ENCODE measurements around the gene PDCD2. TPM values are rescaled to one million over a fixed set of nuclear protein-coding genes. Genes with fewer than 3 reads are reported as not detected.
A peak's percentile ranks its signal among the peaks of the same experiment; 100 is the strongest.
"Not testable (repeated sequence)": the region's sequence is repeated elsewhere in the genome, so short reads cannot be mapped to it uniquely, and the experiment has no call there.

Gene PDCD2
- total RNA-seq (10 to 100 TPM; 75.2 to 78.2 TPM), polyA plus RNA-seq (100 to 1,000 TPM; 127 to 132 TPM)

GRCh38 chr6:170584181-170584953, at the start of gene PDCD2:
TSS of gene PDCD2 (minus strand) at chr6:170584637. CDS start at chr6:170584581, 56 bp downstream.
- Mint-ChIP-seq H3K4me3 (peak within 1 kb of the TSS; percentile 96 to 98 (median 97)), H3K36me3 (peaks cover 20 to 46% of the 10 kb centered on the region in 2 donors), H3K4me1 (peaks cover 18 to 46% (median 33%) of the 10 kb centered on the region in 4 donors), H3K27ac (peak within 1 kb of the TSS; percentile 96 to 99 (median 98)), H3K27me3 (peaks cover 0 to 3% of the 10 kb centered on the region in 2 donors), H3K9me3 (no peaks in the 10 kb centered on the region)
- peak within 1 kb of the TSS; percentile 71 to 92 for H3K4me3 ChIP-seq (ENCODE audit: low read length in 2 of 2)
- H3K9me3 ChIP-seq (ENCODE audit: control insufficient read depth in 1 of 2, low read length in 2 of 2) = no peaks in the 10 kb centered on the region
- peak within 1 kb of the TSS; percentile 87 for H3K27ac ChIP-seq (ENCODE audit: low read depth, low read length)
- peaks cover 27% of the 10 kb centered on the region for H3K4me1 ChIP-seq (ENCODE audit: insufficient read depth, low read length)
- ChIA-PET POLR2A (ENCODE audit: partially characterized antibody) (interaction anchor here (0.8 to 3.5 kb wide), 14 partner anchors 8 to 882 kb away, joined by 3 to 94 read pairs (median 4); partner anchors contain the start of genes C6orf120, FAM120B, PSMB1 and TBP), CTCF (ENCODE audit: partially characterized antibody) (interaction anchor here (0.8 to 1.4 kb wide), 8 partner anchors 9 to 794 kb away, joined by 3 to 4 read pairs (median 4); partner anchors contain the start of genes PSMB1 and TBP)
- peaks cover 26% of the 10 kb centered on the region for H3K36me3 ChIP-seq (ENCODE audit: insufficient read depth, low read length)
- intact Hi-C loops (cut with micrococcal nuclease) = loop anchor here (1.0 to 10.0 kb wide), 3 partner anchors 30 to 1370 kb away; partner anchors contain the start of genes C6orf120, TBP and WDR27
- H3K27me3 ChIP-seq (ENCODE audit: insufficient read depth, low read length) = no peaks in the 10 kb centered on the region
- DNase-seq = peak; percentile 89 to 94 (median 92)

- H3K27me3 Mint-ChIP-seq; DNase-seq; H3K27ac Mint-ChIP-seq; intact Hi-C loops (cut with micrococcal nuclease); POLR2A ChIA-PET (ENCODE audit: partially characterized antibody); H3K9me3 ChIP-seq (ENCODE audit: control insufficient read depth in 1 of 2, low read length in 2 of 2); H3K4me3 ChIP-seq (ENCODE audit: low read length in 2 of 2); H3K36me3 ChIP-seq (ENCODE audit: insufficient read depth, low read length); H3K27ac ChIP-seq (ENCODE audit: low read depth, low read length); H3K4me3 Mint-ChIP-seq; H3K27me3 ChIP-seq (ENCODE audit: insufficient read depth, low read length); H3K4me1 ChIP-seq (ENCODE audit: insufficient read depth, low read length); H3K9me3 Mint-ChIP-seq; CTCF ChIA-PET (ENCODE audit: partially characterized antibody); H3K36me3 Mint-ChIP-seq; H3K4me1 Mint-ChIP-seq: not testable (repeated sequence)
These were observed 31.6 kb upstream of the PDCD2 start for GRCh38 chr6:170616020-170616554.

GRCh38 chr6:170612256-170612804, 27.9 kb upstream of the PDCD2 start:
- H3K4me1 ChIP-seq (ENCODE audit: insufficient read depth, low read length); H3K27me3 ChIP-seq (ENCODE audit: insufficient read depth, low read length); H3K9me3 ChIP-seq (ENCODE audit: control insufficient read depth in 1 of 2, low read length in 2 of 2); H3K4me3 ChIP-seq (ENCODE audit: low read length in 2 of 2); intact Hi-C loops (cut with micrococcal nuclease); H3K27ac Mint-ChIP-seq; H3K4me1 Mint-ChIP-seq; CTCF ChIA-PET (ENCODE audit: partially characterized antibody); H3K9me3 Mint-ChIP-seq; POLR2A ChIA-PET (ENCODE audit: partially characterized antibody); H3K27ac ChIP-seq (ENCODE audit: low read depth, low read length); DNase-seq; H3K36me3 Mint-ChIP-seq; H3K36me3 ChIP-seq (ENCODE audit: insufficient read depth, low read length): not testable (repeated sequence)
- Mint-ChIP-seq H3K4me3 (peak overlapping the region in 7 of 8 donors; percentile 19 to 70 (median 65)), H3K27me3 (peaks cover 26 to 29% of the 10 kb centered on the region in 2 donors)

GRCh38 chr6:170609225-170609624, 24.8 kb upstream of the PDCD2 start:
- peaks cover 40 to 49% of the 10 kb centered on the region in 2 donors for H3K27me3 Mint-ChIP-seq
- H3K36me3 Mint-ChIP-seq; H3K4me3 Mint-ChIP-seq; H3K27ac ChIP-seq (ENCODE audit: low read depth, low read length); CTCF ChIA-PET (ENCODE audit: partially characterized antibody); H3K36me3 ChIP-seq (ENCODE audit: insufficient read depth, low read length); H3K4me1 Mint-ChIP-seq; intact Hi-C loops (cut with micrococcal nuclease); H3K4me1 ChIP-seq (ENCODE audit: insufficient read depth, low read length); DNase-seq; H3K9me3 ChIP-seq (ENCODE audit: control insufficient read depth in 1 of 2, low read length in 2 of 2); H3K4me3 ChIP-seq (ENCODE audit: low read length in 2 of 2); POLR2A ChIA-PET (ENCODE audit: partially characterized antibody); H3K27ac Mint-ChIP-seq; H3K27me3 ChIP-seq (ENCODE audit: insufficient read depth, low read length); H3K9me3 Mint-ChIP-seq: not testable (repeated sequence)

GRCh38 chr6:170605574-170606259, 21.3 kb upstream of the PDCD2 start:
- intact Hi-C loops (cut with micrococcal nuclease) = no loop called here
- Mint-ChIP-seq H3K4me1 (no peaks in the 10 kb centered on the region), H3K9me3 (peaks cover 0 to 2% (median 0%) of the 10 kb centered on the region in 8 donors), H3K36me3 (no peaks in the 10 kb centered on the region), H3K27ac (no peak overlapping the region), H3K4me3 (no peak overlapping the region), H3K27me3 (peaks cover 41 to 54% of the 10 kb centered on the region in 2 donors)
- Histone ChIP-seq H3K4me1 (ENCODE audit: insufficient read depth, low read length) (no peaks in the 10 kb centered on the region), H3K9me3 (ENCODE audit: control insufficient read depth in 1 of 2, low read length in 2 of 2) (no peaks in the 10 kb centered on the region), H3K36me3 (ENCODE audit: insufficient read depth, low read length) (no peaks in the 10 kb centered on the region), H3K27ac (ENCODE audit: low read depth, low read length) (no peak overlapping the region), H3K27me3 (ENCODE audit: insufficient read depth, low read length) (peaks cover 10% of the 10 kb centered on the region), H3K4me3 (ENCODE audit: low read length in 2 of 2) (no peak overlapping the region)
- DNase-seq = no peak
- POLR2A ChIA-PET (ENCODE audit: partially characterized antibody) = no interaction called here
- CTCF ChIA-PET (ENCODE audit: partially characterized antibody) = no interaction called here

- Mint-ChIP-seq H3K4me3 (no peak overlapping the region), H3K36me3 (peaks cover 0 to 7% of the 10 kb centered on the region in 2 donors), H3K9me3 (peaks cover 0 to 22% (median 17%) of the 10 kb centered on the region in 8 donors), H3K27ac (no peak overlapping the region), H3K4me1 (no peaks in the 10 kb centered on the region), H3K27me3 (peaks cover 11 to 18% of the 10 kb centered on the region in 2 donors)
- intact Hi-C loops (cut with micrococcal nuclease) = no loop called here
- POLR2A ChIA-PET (ENCODE audit: partially characterized antibody) = no interaction called here
- H3K4me3 ChIP-seq (ENCODE audit: low read length in 2 of 2) = no peak overlapping the region
- no peaks in the 10 kb centered on the region for H3K9me3 ChIP-seq (ENCODE audit: control insufficient read depth in 1 of 2, low read length in 2 of 2)
- no peaks in the 10 kb centered on the region for H3K36me3 ChIP-seq (ENCODE audit: insufficient read depth, low read length)
- no peak overlapping the region for H3K27ac ChIP-seq (ENCODE audit: low read depth, low read length)
- CTCF ChIA-PET (ENCODE audit: partially characterized antibody) = no interaction called here
- H3K4me1 ChIP-seq (ENCODE audit: insufficient read depth, low read length) = no peaks in the 10 kb centered on the region
- H3K27me3 ChIP-seq (ENCODE audit: insufficient read depth, low read length) = no peaks in the 10 kb centered on the region
- DNase-seq = no peak
These were observed 12.8 kb upstream of the PDCD2 start for GRCh38 chr6:170597278-170597677.

GRCh38 chr6:170596426-170596825, 12.0 kb upstream of the PDCD2 start:
- Histone ChIP-seq H3K36me3 (ENCODE audit: insufficient read depth, low read length) (no peaks in the 10 kb centered on the region), H3K9me3 (ENCODE audit: control insufficient read depth in 1 of 2, low read length in 2 of 2) (no peaks in the 10 kb centered on the region), H3K4me1 (ENCODE audit: insufficient read depth, low read length) (no peaks in the 10 kb centered on the region), H3K27ac (ENCODE audit: low read depth, low read length) (no peak overlapping the region), H3K27me3 (ENCODE audit: insufficient read depth, low read length) (no peaks in the 10 kb centered on the region), H3K4me3 (ENCODE audit: low read length in 2 of 2) (no peak overlapping the region)
- H3K36me3 Mint-ChIP-seq = peaks cover 0 to 11% of the 10 kb centered on the region in 2 donors
- H3K9me3 Mint-ChIP-seq = peaks cover 0 to 30% (median 25%) of the 10 kb centered on the region in 8 donors
- no peaks in the 10 kb centered on the region for H3K4me1 Mint-ChIP-seq
- intact Hi-C loops (cut with micrococcal nuclease) = no loop called here
- H3K4me3 Mint-ChIP-seq = no peak overlapping the region
- ChIA-PET POLR2A (ENCODE audit: partially characterized antibody) (no interaction called here), CTCF (ENCODE audit: partially characterized antibody) (no interaction called here)
- peaks cover 12 to 18% of the 10 kb centered on the region in 2 donors for H3K27me3 Mint-ChIP-seq
- no peak for DNase-seq
- H3K27ac Mint-ChIP-seq = no peak overlapping the region

Data from CD4-positive, alpha-beta memory T cell (primary cell).